Ishikawa (cell line): ENCODE results near the gene TRIM62.
A peak's percentile ranks its signal among the peaks of the same experiment; 100 is the strongest.

Source experiments
- CEBPB ChIP-seq: IDR thresholded peaks from 2 replicates; pipeline ENCODE4 v1.6.1; 2012
- CREB1 ChIP-seq: IDR thresholded peaks from 2 replicates; pipeline ENCODE4 v1.6.1; 2012; ENCODE audit warnings: low read depth
- EGR1 ChIP-seq: IDR thresholded peaks from 2 replicates; pipeline ENCODE4 v1.6.1; 2012
- EP300 ChIP-seq: IDR thresholded peaks from 2 replicates; pipeline ENCODE4 v1.6.1; 2012; ENCODE audit warnings: borderline replicate concordance
- FOXM1 ChIP-seq: IDR thresholded peaks from 2 replicates; pipeline ENCODE4 v1.6.1; 2012; ENCODE audit warnings: low read depth, borderline replicate concordance
- NFIC ChIP-seq: IDR thresholded peaks from 2 replicates; pipeline ENCODE4 v1.6.1; 2012
- RAD21 ChIP-seq: IDR thresholded peaks from 2 replicates; pipeline ENCODE4 v1.6.1; 2012; ENCODE audit warnings: low read depth
- REST ChIP-seq: IDR thresholded peaks from 2 replicates; pipeline ENCODE4 v1.6.1; 2012; ENCODE audit warnings: low read depth, mild to moderate bottlenecking
- TAF1 ChIP-seq: IDR thresholded peaks from 2 replicates; pipeline ENCODE4 v1.6.1; 2012; ENCODE audit warnings: low read depth, mild to moderate bottlenecking
- TCF12 ChIP-seq: IDR thresholded peaks from 2 replicates; pipeline ENCODE4 v1.6.1; 2012; ENCODE audit warnings: low read depth
- TEAD4 ChIP-seq: IDR thresholded peaks from 2 replicates; pipeline ENCODE4 v1.6.1; 2012
- USF1 ChIP-seq: IDR thresholded peaks from 2 replicates; pipeline ENCODE4 v1.6.1; 2012
- YY1 ChIP-seq: IDR thresholded peaks from 2 replicates; pipeline ENCODE4 v1.6.1; 2012; ENCODE audit warnings: low read depth
- ZBTB7A ChIP-seq: IDR thresholded peaks from 2 replicates; pipeline ENCODE4 v1.6.1; 2012; ENCODE audit warnings: low read depth
- TF ChIP-seq, protein P1 (sequence below): IDR thresholded peaks from 2 replicates; pipeline ENCODE4 v1.6.1; 2012

TRIM62 gene

DNA sequence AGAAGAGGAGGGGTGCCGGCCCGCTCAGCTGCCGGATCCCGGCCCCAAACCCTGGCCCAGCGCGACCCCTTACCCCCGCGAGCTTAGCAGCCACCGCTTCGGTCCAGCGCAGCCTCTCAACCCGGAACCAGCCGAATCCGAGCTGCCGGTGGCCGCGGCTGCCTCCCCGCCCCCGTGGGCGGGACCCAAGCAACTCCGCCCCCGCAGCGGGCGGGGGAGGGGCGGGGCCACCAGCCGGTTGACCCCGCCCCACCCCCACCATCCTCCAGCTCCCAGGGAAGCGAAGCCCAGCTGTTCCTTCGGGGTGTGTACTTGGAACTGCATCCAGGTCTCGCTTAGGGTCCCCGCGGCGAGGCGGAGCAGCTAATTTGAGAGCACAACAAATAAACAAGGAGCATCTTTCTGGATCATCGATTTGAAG is at the start of gene TRIM62:
Gene TRIM62 (minus strand): TSS at position 123 of the 421 bp plus-strand sequence. CDS start 611 bp downstream, outside the sequence.
- TF ChIP-seq TEAD4 = no peak
- no peak for TF ChIP-seq FOXM1
- peak; percentile 42; the same call in 1 of the 2 replicates for TF ChIP-seq TAF1
- peak; percentile 33; the same call in 1 of the 2 replicates for TF ChIP-seq TCF12
- no peak for TF ChIP-seq REST
- no peak for TF ChIP-seq EP300
- no peak for TF ChIP-seq CREB1
- TF ChIP-seq, protein P1, sequence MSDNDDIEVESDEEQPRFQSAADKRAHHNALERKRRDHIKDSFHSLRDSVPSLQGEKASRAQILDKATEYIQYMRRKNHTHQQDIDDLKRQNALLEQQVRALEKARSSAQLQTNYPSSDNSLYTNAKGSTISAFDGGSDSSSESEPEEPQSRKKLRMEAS = no peak
- TF ChIP-seq ZBTB7A = no peak
- no peak for TF ChIP-seq NFIC
- TF ChIP-seq CEBPB = no peak
- TF ChIP-seq RAD21 = no peak
- no peak for TF ChIP-seq USF1
- TF ChIP-seq YY1 = no peak
- peak; percentile 71 for TF ChIP-seq EGR1

DNA sequence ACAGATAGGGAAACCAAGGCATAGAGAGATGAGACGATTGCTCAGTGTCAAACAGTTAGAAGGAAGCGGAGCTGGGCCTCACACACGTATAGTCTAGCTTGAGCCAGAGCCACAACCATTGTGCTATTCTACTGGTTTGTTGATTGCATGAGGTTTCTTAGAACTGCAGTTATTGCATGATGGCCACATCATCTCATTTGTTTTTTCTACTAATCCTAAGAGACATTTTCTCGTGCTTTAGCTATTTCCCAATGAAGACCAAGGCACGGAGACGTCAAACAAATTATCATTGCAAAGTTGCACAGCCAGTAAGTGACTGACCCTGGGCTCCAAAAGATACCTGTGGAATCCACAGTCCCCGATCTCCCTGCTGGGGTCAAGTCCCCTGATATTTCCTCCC is 49.3 kb upstream of the TRIM62 start:
- TF ChIP-seq EP300 = no peak
- TF ChIP-seq EGR1 = no peak
- TF ChIP-seq RAD21 = no peak
- TF ChIP-seq, protein P1 = no peak
- no peak for TF ChIP-seq REST
- no peak for TF ChIP-seq CREB1
- no peak for TF ChIP-seq FOXM1
- TF ChIP-seq TAF1 = no peak
- no peak for TF ChIP-seq TEAD4
- TF ChIP-seq TCF12 = no peak
- no peak for TF ChIP-seq CEBPB
- no peak for TF ChIP-seq USF1
- no peak for TF ChIP-seq ZBTB7A
- no peak for TF ChIP-seq NFIC
- TF ChIP-seq YY1 = no peak

GRCh38 chr1:33228935-33229487 is 47.2 kb upstream of the TRIM62 start:
- TF ChIP-seq CREB1 = no peak
- no peak for TF ChIP-seq RAD21
- no peak for TF ChIP-seq NFIC
- TF ChIP-seq REST = no peak
- no peak for TF ChIP-seq TEAD4
- no peak for TF ChIP-seq USF1
- no peak for TF ChIP-seq EGR1
- TF ChIP-seq YY1 = no peak
- no peak for TF ChIP-seq CEBPB
- TF ChIP-seq, protein P1 = no peak
- TF ChIP-seq ZBTB7A = no peak
- TF ChIP-seq TCF12 = no peak
- no peak for TF ChIP-seq TAF1
- TF ChIP-seq FOXM1 = no peak
- no peak for TF ChIP-seq EP300
